Uterus (tissue), 2 donors: Measurements from ENCODE around the gene IKBKG.

Experiments
- CTCF ChIP-seq, 4 experiments: fragments of 200-600 bp in 2 of 4; fragments of 450-650 bp in 2 of 4; sonication (generic) in 2 of 4; IDR thresholded peaks; one replicate each; pipeline ENCODE4 v1.5.1; 2016 to 2019; ENCODE audit warnings: antibody characterized with exemption in 4 of 4, mild to moderate bottlenecking in 2 of 4, moderate library complexity in 1 of 4
- POLR2A ChIP-seq, 2 donors: fragments of 450-650 bp; IDR thresholded peaks; one replicate each; pipeline ENCODE4 v1.6.1; 2016; ENCODE audit warnings: antibody characterized with exemption in 2 of 2, mild to moderate bottlenecking in 1 of 2, moderate library complexity in 1 of 2

- TF ChIP-seq CTCF (IDR thresholded peaks at IDR 0.05) (no peak), POLR2A (IDR thresholded peaks at IDR 0.05) (peak in 1 of 2 donors; percentile 46)
Observed at GRCh38 chrX:154546354-154547244, 821 bp upstream of the IKBKG start, which contains the start of gene G6PD.
